HTR-8/SVneo (cell line): Measurements from ENCODE around the gene ASB6.
"Not testable (repeated sequence)": the region's sequence is repeated elsewhere in the genome, so short reads cannot be mapped to it uniquely, and the experiment has no call there.

Source experiments
- DNase-seq: peaks from one replicate; pipeline ENCODE4 v3.0.0; 2011; ENCODE audit warnings: low spot score, mixed read lengths; ENCODE audit not compliant: insufficient read length
- FAIRE-seq: peaks from 2 replicates; lab custom pipeline; 2011; peaks lifted over from hg19 to GRCh38; lab: Jason Lieb, UNC

The ASB6 gene

DNA sequence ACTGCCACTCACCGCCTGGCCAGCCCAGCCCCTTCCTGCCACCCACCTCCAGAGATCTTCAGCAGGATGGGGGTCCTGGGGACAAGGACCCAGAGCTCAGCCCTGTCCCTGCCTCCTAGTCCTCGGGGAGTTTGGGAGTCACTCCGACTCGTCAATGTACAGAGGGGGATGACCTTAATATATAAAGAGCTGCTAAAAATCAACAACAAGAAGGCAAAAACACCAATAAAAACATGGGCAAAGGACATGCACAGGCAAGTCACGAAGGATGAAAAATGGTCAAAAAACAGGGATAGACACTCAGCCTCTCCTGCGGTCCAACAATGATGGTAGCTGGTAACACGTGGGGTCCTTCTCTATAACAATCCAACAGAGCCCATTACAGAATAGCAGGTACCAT, 4.7 kb upstream of the ASB6 start:
- FAIRE-seq (no peak), DNase-seq (no peak)

- FAIRE-seq (no peak), DNase-seq (no peak)
These were observed 4.3 kb upstream of the ASB6 start for GRCh38 chr9:129646252-129646651.

- DNase-seq (no peak), FAIRE-seq (no peak)
These were observed 3.0 kb upstream of the ASB6 start for GRCh38 chr9:129644902-129645301.

- DNase-seq (no peak), FAIRE-seq (no peak)
These were observed 2.4 kb upstream of the ASB6 start for GRCh38 chr9:129644365-129644764.

DNA sequence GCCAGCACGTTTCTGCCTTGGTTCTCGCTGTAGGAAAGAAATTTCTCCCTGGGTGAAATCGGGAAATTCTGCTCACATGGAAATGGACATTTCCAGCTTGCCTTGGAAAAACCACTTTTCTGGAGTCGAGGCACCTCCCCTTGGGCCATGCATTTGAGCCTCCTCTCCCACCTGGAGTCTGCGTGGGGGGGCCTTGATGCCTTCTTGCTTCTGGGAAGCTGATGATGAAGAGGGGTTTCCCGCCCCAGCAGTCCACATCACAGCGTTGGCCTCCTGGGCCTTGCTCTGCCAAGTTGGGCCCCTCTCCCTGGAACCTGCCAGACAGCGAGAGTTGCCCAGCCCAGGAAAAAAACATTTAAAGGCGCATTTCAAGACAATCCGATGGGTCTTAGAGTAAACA, 1.8 kb upstream of the ASB6 start:
- DNase-seq (no peak), FAIRE-seq (no peak)

- no peak for FAIRE-seq
- DNase-seq = no peak
These were observed 841 bp downstream of the ASB6 start for GRCh38 chr9:129640871-129641749.

DNA sequence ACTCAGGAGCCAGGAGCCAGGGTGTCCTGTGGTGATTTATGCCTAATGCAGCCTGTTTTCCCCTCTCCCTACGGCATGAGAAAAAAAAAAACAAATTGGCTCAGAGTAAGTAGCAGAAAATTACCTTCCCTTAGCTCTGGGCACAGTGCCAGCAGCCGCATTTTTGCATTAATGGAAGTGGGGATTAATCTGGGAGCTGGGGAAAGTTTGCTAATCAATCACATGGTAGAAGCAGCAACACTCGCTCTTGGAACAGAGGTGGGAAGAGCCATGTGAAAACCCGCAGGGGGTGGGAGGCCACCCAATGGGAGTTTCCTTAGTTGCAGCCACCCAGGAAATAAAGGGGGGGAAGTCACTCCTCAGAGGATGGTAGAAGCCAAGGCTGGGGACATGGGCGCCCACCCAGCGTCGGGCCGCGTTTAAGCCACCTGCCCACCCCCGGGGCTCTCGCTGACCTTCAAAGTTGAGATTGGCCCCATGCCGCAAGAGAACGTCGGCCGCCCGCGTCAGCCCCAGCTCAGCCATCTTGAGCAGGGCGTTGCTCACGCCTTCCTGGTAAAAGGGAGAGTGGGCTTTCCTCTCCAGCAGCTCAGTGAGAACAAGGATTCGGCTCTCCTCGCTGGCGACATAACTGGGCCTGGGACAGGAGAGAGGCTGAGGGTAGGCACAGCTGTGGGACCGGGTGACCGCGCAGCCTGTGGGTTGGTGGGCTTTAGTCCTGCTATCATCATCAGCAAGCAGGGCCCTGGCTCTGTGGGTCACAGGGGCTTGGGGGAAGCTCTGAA, 1.7 kb downstream of the ASB6 start:
- DNase-seq (no peak), FAIRE-seq (no peak)

GRCh38 chr9:129639756-129640085, 2.2 kb downstream of the ASB6 start:
- FAIRE-seq (no peak), DNase-seq (no peak)

GRCh38 chr9:129639034-129639630, 2.8 kb downstream of the ASB6 start:
- no peak for DNase-seq
- FAIRE-seq = no peak

DNA sequence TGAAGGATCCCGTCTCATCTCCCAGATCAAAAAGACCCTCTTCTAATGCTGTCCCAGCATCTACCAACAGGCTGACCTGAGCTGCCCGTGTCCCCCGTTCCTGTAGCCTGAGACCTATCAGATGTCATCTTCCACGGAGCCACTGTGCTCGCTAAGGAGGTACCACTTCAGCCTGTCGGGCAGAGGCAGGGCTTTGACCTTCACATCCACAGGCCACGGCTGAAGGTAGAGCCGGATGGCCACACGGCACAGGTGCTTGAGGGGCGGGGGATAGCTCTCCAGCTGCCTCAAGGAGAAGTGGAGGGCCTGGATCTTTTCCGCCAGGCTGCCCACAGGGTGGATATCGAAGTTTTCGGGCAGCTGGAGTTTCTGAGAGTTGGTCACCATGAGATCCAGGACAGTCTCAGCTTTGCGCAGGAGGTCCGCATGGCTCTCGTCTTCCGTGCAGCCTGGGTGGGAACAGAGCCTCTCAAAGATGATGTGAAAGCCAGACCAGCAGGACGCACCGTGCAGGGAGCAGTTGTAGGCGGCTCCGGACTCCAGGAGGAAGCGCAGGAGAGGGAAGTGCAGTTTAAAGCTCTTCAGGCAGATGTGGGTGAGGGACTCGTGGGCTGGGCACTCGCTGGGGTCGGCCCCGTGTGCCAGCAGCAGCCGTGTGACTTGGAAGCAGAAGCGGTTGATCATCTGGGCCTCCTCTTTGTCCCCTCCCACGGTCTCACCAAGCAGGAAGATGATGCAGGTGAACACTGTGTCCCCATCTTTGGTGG, 4.1 kb downstream of the ASB6 start:
- DNase-seq (no peak), FAIRE-seq (no peak)

GRCh38 chr9:129637102-129637501, 4.8 kb downstream of the ASB6 start:
- DNase-seq = no peak
- no peak for FAIRE-seq

DNA sequence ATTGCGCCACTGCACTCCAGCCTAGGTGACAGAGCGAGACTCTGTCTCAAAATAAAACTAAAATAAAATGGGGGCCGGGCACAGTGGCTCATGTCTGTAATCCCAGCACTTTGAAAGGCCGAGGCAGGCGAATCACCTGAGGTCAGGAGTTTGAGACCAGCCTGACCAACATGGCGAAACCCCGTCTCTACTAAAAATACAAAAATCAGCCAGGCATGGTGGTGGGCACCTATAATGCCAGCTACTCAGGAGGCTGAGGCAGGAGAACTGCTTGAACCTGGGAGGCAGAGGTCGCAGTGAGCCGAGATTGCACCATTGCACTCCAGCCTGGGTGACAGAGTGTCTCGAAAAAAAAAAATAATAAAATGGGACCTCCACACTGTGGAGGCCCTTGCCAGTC, 5.6 kb downstream of the ASB6 start:
- not testable (repeated sequence) for DNase-seq, FAIRE-seq

DNA sequence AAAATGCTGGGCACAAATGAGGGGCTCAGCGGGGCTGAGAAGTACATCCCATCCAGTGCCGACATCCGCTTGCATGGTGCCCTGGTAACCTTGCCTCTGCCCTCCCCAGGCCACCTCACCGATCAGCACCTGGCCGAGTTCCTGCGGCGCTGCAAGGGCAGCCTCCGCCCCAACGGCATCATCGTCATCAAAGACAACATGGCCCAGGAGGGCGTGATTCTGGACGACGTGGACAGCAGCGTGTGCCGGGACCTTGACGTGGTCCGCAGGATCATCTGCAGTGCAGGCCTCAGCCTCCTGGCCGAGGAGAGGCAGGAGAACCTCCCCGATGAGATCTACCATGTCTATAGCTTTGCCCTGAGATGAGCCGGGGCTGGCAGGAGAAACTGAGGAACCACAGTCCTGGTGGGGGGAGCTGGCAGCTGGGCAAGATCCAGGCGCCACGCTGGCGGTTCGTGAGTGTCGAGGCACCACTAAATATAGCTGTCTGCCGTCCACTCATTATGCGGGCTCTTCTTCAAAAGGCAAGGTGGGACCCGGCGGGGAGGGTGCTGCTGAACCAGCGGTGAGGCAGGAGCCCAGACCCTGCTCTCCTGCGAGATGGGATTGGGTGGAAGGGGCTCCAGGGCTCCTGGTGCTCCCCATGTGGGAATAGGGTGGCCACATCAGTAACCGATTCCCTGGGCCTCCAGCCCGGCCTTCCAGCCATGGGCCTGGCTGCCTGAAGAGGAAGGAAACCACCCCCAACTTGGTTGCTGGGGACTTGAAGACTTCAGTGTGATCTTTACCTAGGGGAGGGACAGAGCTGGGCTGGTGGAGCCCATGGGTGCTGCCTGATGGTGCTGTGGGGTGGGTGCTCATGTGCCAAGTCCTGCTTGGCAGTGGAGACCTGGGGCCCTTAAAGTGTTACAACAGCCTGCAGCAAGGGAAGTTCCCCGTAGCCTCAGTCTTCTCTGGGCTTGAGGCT, 6.6 kb downstream of the ASB6 start:
- FAIRE-seq = no peak
- DNase-seq = no peak

- no peak for FAIRE-seq
- DNase-seq = no peak
These were observed 8.1 kb downstream of the ASB6 start for GRCh38 chr9:129633848-129634247.

DNA sequence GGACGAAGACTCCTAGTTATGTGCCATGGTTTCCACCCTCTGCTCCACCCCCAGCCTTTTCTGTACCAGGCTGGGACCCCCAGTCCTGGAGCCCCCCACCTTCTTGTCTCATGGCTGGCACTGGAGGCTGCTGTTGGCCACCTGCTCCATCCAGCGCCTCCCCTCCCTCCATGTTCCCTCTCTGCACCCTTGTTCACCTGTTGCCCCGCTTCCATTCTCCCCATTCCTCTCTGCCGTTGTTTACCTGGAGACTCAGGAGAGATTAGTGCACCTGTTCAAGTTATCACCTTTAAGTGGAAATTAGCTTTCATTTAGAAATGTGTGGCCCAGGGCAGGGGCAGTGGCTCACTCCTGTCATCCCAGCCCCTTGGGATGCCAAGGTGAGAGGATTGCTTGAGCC, 8.7 kb downstream of the ASB6 start:
- DNase-seq (no peak), FAIRE-seq (no peak)

DNA sequence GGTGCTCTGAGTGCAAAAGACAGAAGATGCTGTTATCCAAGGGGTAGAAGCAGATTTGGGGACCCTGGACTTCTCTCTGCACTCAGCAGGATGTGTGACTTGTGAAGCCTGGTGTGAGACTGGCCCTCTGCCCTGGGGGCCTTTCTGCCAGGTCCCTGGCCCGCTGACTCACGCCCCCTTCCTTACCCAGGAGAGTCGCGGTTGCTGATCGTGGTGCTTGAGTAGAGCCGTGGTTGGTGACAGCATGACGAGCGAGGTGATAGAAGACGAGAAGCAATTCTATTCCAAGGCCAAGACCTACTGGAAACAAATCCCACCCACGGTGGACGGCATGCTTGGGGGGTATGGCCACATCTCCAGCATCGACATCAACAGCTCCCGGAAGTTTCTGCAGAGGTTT, 9.5 kb downstream of the ASB6 start:
- FAIRE-seq = no peak
- DNase-seq = no peak

DNA sequence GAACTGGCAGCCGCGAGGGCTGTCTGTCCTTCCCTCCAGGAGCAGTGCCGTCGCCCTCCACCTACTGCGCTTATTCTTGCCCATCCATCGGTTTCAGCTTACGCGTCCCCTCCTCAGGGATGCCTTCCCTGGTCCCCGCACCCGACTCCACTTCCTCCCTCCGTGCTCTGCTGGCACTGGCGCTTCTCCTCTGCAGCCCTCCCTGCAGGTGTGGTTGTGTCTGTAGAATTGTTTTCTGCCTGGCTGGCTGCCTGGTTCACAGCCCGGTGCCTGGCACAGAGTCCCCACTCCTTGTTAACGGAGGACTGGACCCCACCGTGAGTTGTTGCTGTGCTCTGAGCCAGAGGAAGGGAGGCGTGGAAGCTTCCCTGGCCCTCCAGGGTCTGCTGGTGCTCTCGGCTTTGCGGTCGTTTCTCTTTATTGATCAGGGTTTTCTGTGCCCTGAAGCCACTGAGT, 10.2 kb downstream of the ASB6 start:
- no peak for FAIRE-seq
- DNase-seq = no peak

- DNase-seq (no peak), FAIRE-seq (no peak)
These were observed 10.8 kb downstream of the ASB6 start for GRCh38 chr9:129630967-129631673.
